NB4 (cell line): ENCODE measurements around the gene HCCS.

Experiments
- DNase-seq: peaks from one replicate; pipeline ENCODE4 v3.0.0; 2010; ENCODE audit warnings: low read depth
- H3K4me3 ChIP-seq: one replicate; pipeline ENCODE4 v1.5.1; 2011; ENCODE audit warnings: mild to moderate bottlenecking, low read depth, low read length, moderate library complexity
- MAX ChIP-seq: IDR thresholded peaks from 2 replicates; pipeline ENCODE4 v1.6.1; 2011; ENCODE audit warnings: low read depth, low read length
- MYC ChIP-seq: IDR thresholded peaks from 2 replicates; pipeline ENCODE4 v1.6.1; 2011; ENCODE audit warnings: low read depth, low read length
- POLR2A ChIP-seq: IDR thresholded peaks from 2 replicates; pipeline ENCODE4 v1.6.1; 2011; ENCODE audit warnings: mild to moderate bottlenecking; ENCODE audit not compliant: insufficient read length; ENCODE audit errors: extremely low read depth
- TF ChIP-seq, protein P1 (sequence below): IDR thresholded peaks from one replicate; pipeline ENCODE4 v1.5.1; 2012; ENCODE audit warnings: low read depth, low read length

Gene HCCS

DNA sequence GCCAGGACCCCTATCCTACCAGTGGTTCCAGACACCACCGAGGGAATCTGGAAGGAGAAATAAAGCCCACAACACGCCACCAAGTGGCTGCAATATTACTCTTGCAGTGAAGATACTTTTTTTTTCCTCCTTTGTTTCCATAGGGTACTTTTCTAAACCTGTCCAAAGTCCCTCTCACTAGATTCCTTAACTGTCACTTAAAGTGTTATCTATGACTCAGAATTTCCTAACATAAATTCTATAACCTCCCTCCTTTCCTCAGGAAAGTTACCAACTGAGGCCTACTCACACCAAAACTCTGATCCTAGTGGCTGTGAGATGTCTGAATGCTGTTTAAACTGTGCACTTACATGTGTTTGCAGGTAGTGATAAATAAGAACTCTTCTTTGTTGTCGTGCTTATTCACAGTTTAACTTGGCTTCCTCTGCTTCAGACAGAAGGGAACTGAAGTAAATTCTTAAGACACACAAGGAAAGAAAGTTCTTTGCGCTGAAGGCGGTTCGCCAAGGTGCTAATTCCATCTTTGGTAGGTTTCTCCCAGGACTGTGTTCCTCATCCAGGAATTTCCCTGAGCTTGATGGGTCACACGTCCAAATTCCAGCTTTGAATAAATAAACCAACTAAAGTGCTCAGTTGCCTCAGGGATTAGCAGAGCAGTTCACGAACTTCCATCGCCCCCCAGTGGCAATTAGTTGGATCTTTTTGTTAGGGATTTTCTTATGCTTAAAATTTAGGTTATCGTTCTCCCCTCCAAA is 10.7 kb upstream of the HCCS start:
- H3K4me3 ChIP-seq = no peak overlapping the region
- peak; percentile 6 for DNase-seq
- TF ChIP-seq, protein P1, sequence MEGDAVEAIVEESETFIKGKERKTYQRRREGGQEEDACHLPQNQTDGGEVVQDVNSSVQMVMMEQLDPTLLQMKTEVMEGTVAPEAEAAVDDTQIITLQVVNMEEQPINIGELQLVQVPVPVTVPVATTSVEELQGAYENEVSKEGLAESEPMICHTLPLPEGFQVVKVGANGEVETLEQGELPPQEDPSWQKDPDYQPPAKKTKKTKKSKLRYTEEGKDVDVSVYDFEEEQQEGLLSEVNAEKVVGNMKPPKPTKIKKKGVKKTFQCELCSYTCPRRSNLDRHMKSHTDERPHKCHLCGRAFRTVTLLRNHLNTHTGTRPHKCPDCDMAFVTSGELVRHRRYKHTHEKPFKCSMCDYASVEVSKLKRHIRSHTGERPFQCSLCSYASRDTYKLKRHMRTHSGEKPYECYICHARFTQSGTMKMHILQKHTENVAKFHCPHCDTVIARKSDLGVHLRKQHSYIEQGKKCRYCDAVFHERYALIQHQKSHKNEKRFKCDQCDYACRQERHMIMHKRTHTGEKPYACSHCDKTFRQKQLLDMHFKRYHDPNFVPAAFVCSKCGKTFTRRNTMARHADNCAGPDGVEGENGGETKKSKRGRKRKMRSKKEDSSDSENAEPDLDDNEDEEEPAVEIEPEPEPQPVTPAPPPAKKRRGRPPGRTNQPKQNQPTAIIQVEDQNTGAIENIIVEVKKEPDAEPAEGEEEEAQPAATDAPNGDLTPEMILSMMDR = peak; percentile 8
- TF ChIP-seq MYC = no peak

GRCh38 chrX:11103006-11103405 is 8.1 kb upstream of the HCCS start:
- DNase-seq = no peak
- H3K4me3 ChIP-seq = no peak overlapping the region
- TF ChIP-seq MAX (no peak), MYC (no peak)
- TF ChIP-seq, protein P1 = no peak

DNA sequence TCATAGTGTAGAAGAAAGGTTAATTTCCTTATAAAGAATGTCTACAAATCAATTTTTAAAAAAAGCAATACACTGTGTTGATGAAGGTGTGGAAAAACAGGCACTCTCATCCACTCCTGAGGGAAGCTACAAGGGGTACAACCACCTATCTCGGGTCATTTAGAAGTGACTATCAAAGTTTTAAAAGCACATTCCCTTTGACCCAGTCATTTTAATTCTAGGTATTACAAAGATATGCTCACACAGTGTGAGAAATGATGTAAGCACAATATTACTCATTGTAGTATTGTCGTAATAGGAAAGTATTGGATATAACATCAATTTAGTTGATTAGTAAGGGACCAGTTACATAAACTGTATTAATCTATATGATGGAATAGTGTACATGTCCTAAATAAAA is 7.4 kb upstream of the HCCS start:
- TF ChIP-seq, protein P1 = no peak
- TF ChIP-seq MYC (no peak), POLR2A (no peak), MAX (no peak)
- no peak for DNase-seq
- no peak overlapping the region for H3K4me3 ChIP-seq

DNA sequence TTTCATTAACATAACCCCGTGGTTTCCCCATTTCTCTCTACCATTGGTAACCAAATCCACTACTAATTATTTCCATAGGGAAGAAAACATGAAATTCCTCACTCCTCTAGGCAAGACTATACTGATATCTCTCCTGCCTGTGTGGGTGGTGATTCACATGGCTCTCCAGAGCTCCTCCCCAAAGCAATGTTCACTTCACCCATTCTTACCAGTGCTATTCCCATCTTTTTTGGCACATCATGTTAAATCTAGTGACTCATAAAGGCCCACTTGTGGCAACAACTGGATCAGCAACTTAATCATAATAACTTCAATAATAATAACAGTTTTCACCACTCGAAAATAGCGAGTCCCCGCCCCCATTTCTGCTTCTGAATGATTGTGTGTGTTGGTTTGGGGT is 6.1 kb upstream of the HCCS start:
- H3K4me3 ChIP-seq = no peak overlapping the region
- no peak for DNase-seq
- TF ChIP-seq, protein P1 = no peak
- TF ChIP-seq POLR2A = no peak
- TF ChIP-seq MAX = no peak

- H3K4me3 ChIP-seq = no peak overlapping the region
- TF ChIP-seq POLR2A = no peak
- TF ChIP-seq, protein P1 = no peak
- TF ChIP-seq MYC = no peak
- TF ChIP-seq MAX = no peak
- no peak for DNase-seq
Observed at GRCh38 chrX:11108253-11108941, 2.7 kb upstream of the HCCS start.
